Mesodermal cell (in vitro differentiated cells): ENCODE results near the gene ADAMTS9.

ENCODE experiments used
- H3K27ac ChIP-seq: 2 replicates; pipeline ENCODE4 v1.7.0; 2013; ENCODE audit warnings: mild to moderate bottlenecking, low read depth, low read length, moderate library complexity; ENCODE audit not compliant: severe bottlenecking
- H3K36me3 ChIP-seq: 2 replicates; pipeline ENCODE4 v1.7.1; 2013; ENCODE audit warnings: mild to moderate bottlenecking, low read length, moderate library complexity; ENCODE audit not compliant: control insufficient read depth, insufficient read depth
- H3K4me1 ChIP-seq: one replicate; pipeline ENCODE4 v1.7.1; 2013; ENCODE audit warnings: mild to moderate bottlenecking, low read length; ENCODE audit not compliant: insufficient read depth, control insufficient read depth, poor library complexity, severe bottlenecking
- H3K4me3 ChIP-seq: 2 replicates; pipeline ENCODE4 v1.7.0; 2013; ENCODE audit warnings: low read length, control low read depth, mild to moderate bottlenecking; ENCODE audit not compliant: insufficient read depth, poor library complexity, severe bottlenecking; ENCODE audit errors: extremely low read depth
- H3K9me3 ChIP-seq: 2 replicates; pipeline ENCODE4 v1.7.1; 2013; ENCODE audit warnings: mild to moderate bottlenecking, low read length, moderate library complexity; ENCODE audit not compliant: control insufficient read depth
- WGBS, 2 experiments: methylation state at CpG; one replicate each; pipeline ENCODE4 v1.1.5; 2013; ENCODE audit warnings: missing lambda C conversion rate in 2 of 2; ENCODE audit not compliant: insufficient coverage in 2 of 2; 5-methylcytosine and 5-hydroxymethylcytosine counted together

The ADAMTS9 gene

DNA sequence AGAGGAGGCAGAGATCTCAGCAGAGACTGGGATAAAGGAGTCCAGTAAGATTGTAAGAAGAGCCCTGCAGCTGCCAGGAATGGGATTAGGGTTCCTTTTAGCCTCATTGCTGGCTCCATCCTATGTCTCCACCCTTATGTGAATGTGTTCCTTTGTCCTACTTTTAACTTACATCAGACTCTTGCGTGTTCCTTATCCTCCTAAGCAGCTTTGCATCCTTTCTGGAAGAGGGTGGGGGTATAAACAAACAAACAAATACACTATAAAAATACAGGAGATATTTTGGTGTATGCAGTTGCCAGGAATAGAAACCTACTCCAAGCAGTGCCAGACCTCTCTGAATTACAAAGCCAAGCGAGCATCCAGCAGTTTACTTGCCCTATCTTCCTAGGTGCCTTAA lies 194.7 kb downstream of the ADAMTS9 start:
- peaks cover 52% of the 10 kb centered on the region for H3K4me1 ChIP-seq
- no peak overlapping the region for H3K4me3 ChIP-seq
- no peaks in the 10 kb centered on the region for H3K9me3 ChIP-seq
- H3K36me3 ChIP-seq, result no peaks in the 10 kb centered on the region
- 86% methylated on average over 1 of the region's 2 CpGs; no CpG with 5 or more reads in 1 of the 2 experiments for WGBS, 2 experiments
- H3K27ac ChIP-seq, result no peak overlapping the region

DNA sequence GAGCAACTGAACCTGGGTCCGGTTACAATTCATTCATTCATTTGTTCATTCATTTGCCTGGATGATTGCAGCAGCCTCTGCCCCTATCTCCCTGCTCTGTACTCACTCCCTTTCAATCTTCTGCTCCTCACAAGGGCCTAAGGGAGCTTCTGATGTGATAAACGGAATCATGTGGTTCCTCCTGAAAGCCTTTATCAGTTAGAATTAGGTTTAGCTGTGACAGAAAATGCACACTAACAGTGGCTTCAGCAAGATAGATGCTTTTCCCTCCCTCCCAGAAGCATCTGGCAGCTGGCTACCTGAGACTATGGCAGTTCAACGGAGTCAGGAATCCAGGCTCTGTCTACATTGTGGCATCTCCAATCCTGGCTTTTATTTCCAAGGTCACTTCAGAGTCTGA lies 196.0 kb downstream of the ADAMTS9 start:
- Histone ChIP-seq H3K36me3 (no peaks in the 10 kb centered on the region), H3K27ac (no peak overlapping the region), H3K9me3 (no peaks in the 10 kb centered on the region), H3K4me3 (no peak overlapping the region), H3K4me1 (peaks cover 52% of the 10 kb centered on the region)
- 86 to 88% methylated on average over 2 of the region's 3 CpGs for WGBS, 2 experiments

DNA sequence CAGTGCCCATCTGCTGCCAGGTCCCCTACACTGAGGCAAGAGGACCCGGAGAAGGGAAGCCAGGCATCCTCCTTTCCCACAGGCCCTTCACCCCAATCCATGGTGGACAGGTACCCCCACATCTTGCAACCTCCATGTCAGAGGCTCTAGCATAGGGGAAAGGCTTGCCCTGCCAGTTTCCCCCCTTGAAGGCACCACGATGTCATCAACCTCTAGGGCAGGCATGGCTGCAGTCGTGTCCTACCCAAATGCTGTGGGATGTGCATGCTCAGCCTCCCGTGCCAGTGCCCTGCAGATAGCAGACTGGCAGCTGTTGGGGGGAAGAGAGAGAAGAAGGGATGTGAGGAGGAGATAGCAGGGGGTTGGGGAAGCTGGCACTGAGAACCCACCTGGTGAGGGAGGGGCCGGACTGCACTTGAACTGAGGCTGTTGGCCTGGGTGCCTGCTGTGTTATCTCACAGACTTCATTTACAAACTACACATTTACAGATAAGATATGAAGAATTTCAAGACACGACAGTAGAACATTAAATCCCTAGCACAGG lies 197.5 kb downstream of the ADAMTS9 start:
- Histone ChIP-seq H3K9me3 (no peaks in the 10 kb centered on the region), H3K27ac (no peak overlapping the region), H3K4me3 (no peak overlapping the region), H3K36me3 (no peaks in the 10 kb centered on the region), H3K4me1 (peaks cover 55% of the 10 kb centered on the region)
- 88 to 100% methylated on average over 4 to 5 of the region's 6 CpGs for WGBS, 2 experiments

DNA sequence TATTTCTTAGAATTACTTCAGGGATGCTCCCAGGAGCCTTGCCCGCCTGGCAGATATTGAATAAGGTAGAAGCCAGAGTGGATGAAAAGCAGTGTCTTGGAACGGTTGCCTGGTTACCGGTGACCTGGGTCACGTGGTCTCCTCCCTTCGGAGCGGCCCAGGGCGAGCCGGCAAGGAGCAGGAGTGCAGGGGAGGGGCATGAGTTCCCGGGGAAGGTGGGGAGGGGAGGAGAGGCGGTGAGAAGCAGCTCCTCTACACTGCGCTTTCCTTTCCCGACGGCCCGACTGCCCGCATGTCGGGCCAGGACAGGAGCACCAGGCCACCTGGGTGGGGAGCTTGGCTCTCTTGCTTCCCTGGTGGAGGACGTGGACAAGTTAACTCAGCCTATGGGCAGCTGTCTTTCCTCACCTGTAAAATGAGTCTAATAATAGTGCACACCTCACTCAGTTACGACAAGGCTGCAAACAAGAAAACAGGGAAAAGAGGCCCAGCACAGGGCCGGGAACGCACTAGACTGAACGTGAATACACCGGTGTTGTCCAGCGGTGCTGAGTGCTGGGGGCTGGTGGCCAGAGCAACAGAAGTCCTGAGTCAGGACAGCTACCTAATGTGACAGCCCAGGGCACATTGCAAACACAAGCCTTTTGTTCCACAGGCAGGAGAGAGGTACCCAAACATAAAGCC lies 198.3 kb downstream of the ADAMTS9 start:
- H3K9me3 ChIP-seq, result no peaks in the 10 kb centered on the region
- peaks cover 61% of the 10 kb centered on the region for H3K4me1 ChIP-seq
- peak overlapping the region; percentile 55 for H3K27ac ChIP-seq
- WGBS, 2 experiments, result 21 to 25% methylated on average over 12 to 16 of the region's 23 CpGs
- H3K4me3 ChIP-seq, result no peak overlapping the region
- H3K36me3 ChIP-seq, result no peaks in the 10 kb centered on the region

- Histone ChIP-seq H3K4me3 (no peak overlapping the region), H3K27ac (peak overlapping the region; percentile 55), H3K4me1 (peaks cover 56% of the 10 kb centered on the region), H3K36me3 (no peaks in the 10 kb centered on the region), H3K9me3 (no peaks in the 10 kb centered on the region)
- 66% methylated on average over 3 to 5 of the region's 5 CpGs for WGBS, 2 experiments
Observed at GRCh38 chr3:64488939-64489338, 198.9 kb downstream of the ADAMTS9 start.

GRCh38 chr3:64484289-64484992 lies 203.4 kb downstream of the ADAMTS9 start:
- 42 to 52% methylated on average over 3 of the region's 4 CpGs for WGBS, 2 experiments
- no peaks in the 10 kb centered on the region for H3K9me3 ChIP-seq
- H3K27ac ChIP-seq, result no peak overlapping the region
- no peaks in the 10 kb centered on the region for H3K36me3 ChIP-seq
- no peak overlapping the region for H3K4me3 ChIP-seq
- peaks cover 20% of the 10 kb centered on the region for H3K4me1 ChIP-seq

DNA sequence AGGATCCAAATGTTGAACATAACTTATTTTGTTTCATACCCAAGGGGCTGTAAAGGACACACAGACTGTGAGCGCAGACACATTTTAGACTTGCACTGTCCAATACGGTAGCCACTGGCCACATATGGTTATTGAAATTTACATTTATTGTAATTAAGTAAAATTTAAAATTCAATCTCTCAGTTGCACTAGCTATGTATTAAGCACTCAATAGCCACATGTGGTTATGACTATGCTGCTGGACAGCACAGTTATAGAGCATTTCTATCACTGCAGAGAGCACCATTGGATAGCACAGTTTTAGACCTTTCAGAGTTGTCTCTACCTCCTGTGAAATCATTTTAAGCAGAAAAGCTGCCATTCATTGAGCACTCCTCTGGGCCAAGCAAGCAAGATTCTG lies 204.3 kb downstream of the ADAMTS9 start:
- no peak overlapping the region for H3K4me3 ChIP-seq
- H3K27ac ChIP-seq, result no peak overlapping the region
- no peaks in the 10 kb centered on the region for H3K36me3 ChIP-seq
- peaks cover 15% of the 10 kb centered on the region for H3K4me1 ChIP-seq
- 100% methylated on average over 1 of the region's 2 CpGs; no CpG with 5 or more reads in 1 of the 2 experiments for WGBS, 2 experiments
- H3K9me3 ChIP-seq, result no peaks in the 10 kb centered on the region

- Histone ChIP-seq H3K36me3 (no peaks in the 10 kb centered on the region), H3K4me3 (no peak overlapping the region), H3K27ac (no peak overlapping the region), H3K9me3 (peaks cover 12% of the 10 kb centered on the region), H3K4me1 (no peaks in the 10 kb centered on the region)
- no CpG with 5 or more reads among the region's 1 CpG for WGBS, 2 experiments
Observed at GRCh38 chr3:64475037-64475436, 212.8 kb downstream of the ADAMTS9 start.

DNA sequence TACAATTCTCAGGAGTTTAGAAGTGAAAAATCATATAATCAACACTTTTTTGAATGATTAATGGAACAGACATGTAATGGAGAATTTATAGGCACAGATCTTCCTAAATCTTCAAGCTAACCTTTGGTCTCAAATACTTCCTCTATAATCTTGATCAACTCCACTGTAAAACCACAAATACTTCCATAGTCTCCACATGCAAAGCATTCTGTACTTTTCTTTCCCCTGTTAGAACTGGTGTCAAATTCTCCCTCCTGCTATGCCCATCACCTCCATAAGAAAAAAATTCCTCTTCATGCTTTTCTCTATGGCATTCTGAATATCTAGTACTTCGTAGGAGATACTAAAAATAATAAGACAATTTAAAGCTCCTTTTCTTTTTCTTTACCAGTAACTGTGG lies 214.3 kb downstream of the ADAMTS9 start:
- WGBS, 2 experiments, result no CpG with 5 or more reads among the region's 1 CpG
- H3K36me3 ChIP-seq, result no peaks in the 10 kb centered on the region
- peaks cover 12% of the 10 kb centered on the region for H3K9me3 ChIP-seq

GRCh38 chr3:64470436-64470835 lies 217.4 kb downstream of the ADAMTS9 start:
- H3K9me3 ChIP-seq, result peaks cover 5% of the 10 kb centered on the region
- peaks cover 12% of the 10 kb centered on the region for H3K4me1 ChIP-seq
- H3K27ac ChIP-seq, result no peak overlapping the region
- WGBS, 2 experiments, result 100% methylated on average over 4 of the region's 5 CpGs
- no peak overlapping the region for H3K4me3 ChIP-seq
- H3K36me3 ChIP-seq, result no peaks in the 10 kb centered on the region

More for the DNA sequence above, 214.3 kb downstream of the ADAMTS9 start:
- Histone ChIP-seq H3K4me3 (no peak overlapping the region), H3K4me1 (no peaks in the 10 kb centered on the region), H3K27ac (no peak overlapping the region)
